Spleen (tissue), 11 donors: ENCODE data around the gene TCEAL2. TPM values are rescaled to one million over a fixed set of nuclear protein-coding genes. Genes with fewer than 3 reads are reported as not detected.
A peak's percentile ranks its signal among the peaks of the same experiment; 100 is the strongest.

ENCODE experiments used
- DNase-seq: peaks from one replicate; pipeline ENCODE4 v3.0.0-alpha.2; 2020
- H3K27ac ChIP-seq, 8 donors: fragments of 200-600 bp; sonication (generic) in 7 of 8; 1 replicate in 4 of 8; 2 replicates in 4 of 8; pipeline versions ENCODE4 v1.5.0 to v1.8.0; 2016 to 2021; ENCODE audit warnings: inconsistent platforms in 4 of 8, mild to moderate bottlenecking in 4 of 8, moderate library complexity in 1 of 8
- H3K27me3 ChIP-seq, 7 donors: fragments of 200-600 bp; sonication (generic) in 6 of 7; replicated peaks in 1 of 7; 1 replicate in 4 of 7; 2 replicates in 3 of 7; pipeline versions ENCODE4 v1.5.0 to v1.8.0; 2016 to 2021; ENCODE audit warnings: inconsistent platforms in 3 of 7, mild to moderate bottlenecking in 1 of 7
- H3K36me3 ChIP-seq, 6 donors: fragments of 200-600 bp; sonication (generic) in 5 of 6; 1 replicate in 4 of 6; 2 replicates in 2 of 6; pipeline versions ENCODE4 v1.5.0 to v1.8.0; 2016 to 2021; ENCODE audit warnings: inconsistent platforms in 2 of 6
- H3K4me1 ChIP-seq, 6 donors: fragments of 200-600 bp; sonication (generic) in 5 of 6; 1 replicate in 3 of 6; 2 replicates in 3 of 6; pipeline versions ENCODE4 v1.5.0 to v1.8.0; 2016 to 2021; ENCODE audit warnings: inconsistent platforms in 3 of 6
- H3K4me3 ChIP-seq, 8 donors: fragments of 200-600 bp; sonication (generic) in 7 of 8; 1 replicate in 4 of 8; 2 replicates in 4 of 8; pipeline versions ENCODE4 v1.5.0 to v1.8.0; 2016 to 2021; ENCODE audit warnings: inconsistent platforms in 4 of 8, mild to moderate bottlenecking in 4 of 8, moderate library complexity in 2 of 8
- H3K9me3 ChIP-seq, 8 donors: fragments of 200-600 bp; sonication (generic) in 7 of 8; 1 replicate in 4 of 8; 2 replicates in 4 of 8; pipeline versions ENCODE4 v1.5.0 to v1.8.0; 2016 to 2021; ENCODE audit warnings: inconsistent platforms in 4 of 8
- CTCF ChIP-seq, 11 experiments: fragments of 200-600 bp in 7 of 11; fragments of 450-650 bp in 4 of 11; sonication (generic) in 4 of 11; IDR thresholded peaks in 8 of 11; conservative IDR thresholded peaks in 3 of 11; 1 replicate in 7 of 11; 2 replicates in 4 of 11; pipeline versions ENCODE4 v1.4.0 to v1.8.0; 2016 to 2021; ENCODE audit warnings: antibody characterized with exemption in 11 of 11, inconsistent platforms in 4 of 11, mild to moderate bottlenecking in 1 of 11
- POLR2A ChIP-seq, 3 donors: fragments of 450-650 bp; IDR thresholded peaks; one replicate each; pipeline ENCODE4 v1.5.1; 2017; ENCODE audit warnings: antibody characterized with exemption in 3 of 3, mild to moderate bottlenecking in 1 of 3
- POLR2AphosphoS5 ChIP-seq, 3 donors: sonication (generic); formaldehyde crosslinking; IDR thresholded peaks; one replicate each; pipeline ENCODE4 v1.5.1; 2017; ENCODE audit warnings: antibody characterized with exemption in 3 of 3
- WGBS, 5 donors: extraction: QIAGEN DNeasy Blood & Tissue Kit in 3 of 5; methylation state at CpG; one replicate each; pipeline versions ENCODE4 v1.1.5 to v1.1.7; 2013 to 2018; 5-methylcytosine and 5-hydroxymethylcytosine counted together
- intact Hi-C: fragments of 100-400 bp; cut with DNase I; formaldehyde crosslinking; loops from one replicate; pipeline ENCODE4 v1.15.0; 2023; ENCODE audit warnings: low total_unique reads
- polyA plus RNA-seq, 3 donors: library from polyadenylated mRNA; stranded (reverse); fragments of 200-250 nt; gene quantifications; one replicate each; pipeline ENCODE4 v1.2.1, GENCODE V29; 2013
- total RNA-seq, 7 donors: library from RNA; depleted of rRNA in 3 of 7; stranded (reverse); fragments of >200 nt in 3 of 7; fragmentation: NEBNext Ultra II Directional in 4 of 7; extraction: Animal tissue kit (Norgen Biotek cat#: 25700) in 4 of 7; gene quantifications; one replicate each; pipeline versions ENCODE4 v1.1.0 to v1.2.1, GENCODE V29; 2016 to 2021
- donor health status: healthy with polysubstance abuse.
- donor health status: DM: no; HTN: no; CAD: no; lungs with moderate emphysema.
- donor health status: DM: no; HTN: no; CAD: no.
- donor health status: Bipolar disorder and iron deficiency.
- donor health status: healthy.
- donor health status: DM: no; HTN: no; CAD: no.
- donor health status: DM: yes; HTN: yes; CAD: no.

The TCEAL2 gene
- total and polyA plus RNA-seq, 10 donors = 0.39 to 5.2 (median 2.3) TPM; not detected in 1

GRCh38 chrX:102154900-102155805, 29.7 kb downstream of the TCEAL2 start:
- no peak for TF ChIP-seq CTCF (IDR thresholded peaks at IDR 0.05 in 8 of 11, conservative IDR thresholded peaks at IDR 0.05 in 3 of 11)
- TF ChIP-seq POLR2AphosphoS5 (IDR thresholded peaks at IDR 0.05) = no peak
- no peak for TF ChIP-seq POLR2A (IDR thresholded peaks at IDR 0.05)
- Histone ChIP-seq H3K4me1 (no peaks in the 10 kb centered on the region), H3K9me3 (no peaks in the 10 kb centered on the region), H3K4me3 (peak overlapping the region; percentile 20 to 69 (median 37)), H3K27ac (peak overlapping the region in 7 of 8 donors; percentile 20 to 77 (median 54)), H3K36me3 (no peaks in the 10 kb centered on the region), H3K27me3 (peaks cover 0 to 23% (median 0%) of the 10 kb centered on the region in 7 donors)
- intact Hi-C loops = no loop called here
- peak; percentile 77 for DNase-seq
- 2 to 41% (median 3%) methylated on average over 26 to 32 of the region's 32 CpGs for WGBS, 5 donors

- H3K4me1 ChIP-seq = no peaks in the 10 kb centered on the region
- H3K27me3 ChIP-seq = peaks cover 0 to 25% (median 0%) of the 10 kb centered on the region in 7 donors
- WGBS, 5 donors = 0 to 27% (median 4%) methylated on average over 5 to 15 of the region's 15 CpGs
- H3K4me3 ChIP-seq = peak within 1 kb of the TSS; percentile 20 to 69 (median 37)
- no peaks in the 10 kb centered on the region for H3K36me3 ChIP-seq
- intact Hi-C loops = no loop called here
- H3K9me3 ChIP-seq = no peaks in the 10 kb centered on the region
- TF ChIP-seq POLR2A (IDR thresholded peaks at IDR 0.05) (peak in 1 of 3 donors; percentile 38), POLR2AphosphoS5 (IDR thresholded peaks at IDR 0.05) (peak; percentile 74 to 91 (median 82)), CTCF (IDR thresholded peaks at IDR 0.05 in 8 of 11, conservative IDR thresholded peaks at IDR 0.05 in 3 of 11) (no peak)
- H3K27ac ChIP-seq = peak within 1 kb of the TSS in 7 of 8 donors; percentile 20 to 77 (median 54)
- peak; percentile 83 for DNase-seq
Measured at GRCh38 chrX:102155806-102156179, 30.3 kb downstream of the TCEAL2 start, which contains the start of gene BEX5. BEX5 (minus strand) TSS chrX:102155977; CDS start chrX:102154265, 1,712 bp downstream.

Other genes starting within 250 kb of the TCEAL2 start
- gene ZMAT1, start 193.7 kb upstream of the TCEAL2 start, total RNA-seq = 10 to 100 TPM; 10.8 to 25.9 (median 19.5) TPM
- gene ZMAT1, start 193.7 kb upstream of the TCEAL2 start, polyA plus RNA-seq = 10 to 100 TPM; 15.3 to 31.3 (median 15.5) TPM
- gene TCEAL6, start 16.8 kb downstream of the TCEAL2 start, total RNA-seq = not detected
- gene TCEAL6, start 16.8 kb downstream of the TCEAL2 start, polyA plus RNA-seq = not detected
- 1 to 10 TPM; 1.8 to 5.1 (median 2.8) TPM for gene BEX5, start 30.3 kb downstream of the TCEAL2 start, total RNA-seq
- 1 to 10 TPM; 2.1 to 4.8 (median 3.8) TPM for gene BEX5, start 30.3 kb downstream of the TCEAL2 start, polyA plus RNA-seq
- gene TCP11X1, start 89.6 kb downstream of the TCEAL2 start, total RNA-seq = not detected
- not detected for gene TCP11X1, start 89.6 kb downstream of the TCEAL2 start, polyA plus RNA-seq
- gene NXF2, start 121.5 kb downstream of the TCEAL2 start, total RNA-seq = not detected
- gene NXF2, start 121.5 kb downstream of the TCEAL2 start, polyA plus RNA-seq = not detected